ENCODE data around the gene MICAL2.

GRCh38 chr11:12246989-12247388 is 136.6 kb downstream of the MICAL2 start:
- no peak for TF ChIP-seq CTCF (IDR thresholded peaks at IDR 0.05 in 4 of 5, conservative IDR thresholded peaks at IDR 0.05 in 1 of 5)
- no peak for TF ChIP-seq POLR2A (IDR thresholded peaks at IDR 0.05)

Measured in gastrocnemius medialis (tissue), 4 donors.